ENCODE results near the gene FRS2. TPM values are rescaled to one million over a fixed set of nuclear protein-coding genes. Genes with fewer than 3 reads are reported as not detected.

Gene FRS2
- total and polyA plus RNA-seq, 2 of the 4 experiments (the other 2 are of a cell fraction): 12.4 to 58.3 TPM

DNA sequence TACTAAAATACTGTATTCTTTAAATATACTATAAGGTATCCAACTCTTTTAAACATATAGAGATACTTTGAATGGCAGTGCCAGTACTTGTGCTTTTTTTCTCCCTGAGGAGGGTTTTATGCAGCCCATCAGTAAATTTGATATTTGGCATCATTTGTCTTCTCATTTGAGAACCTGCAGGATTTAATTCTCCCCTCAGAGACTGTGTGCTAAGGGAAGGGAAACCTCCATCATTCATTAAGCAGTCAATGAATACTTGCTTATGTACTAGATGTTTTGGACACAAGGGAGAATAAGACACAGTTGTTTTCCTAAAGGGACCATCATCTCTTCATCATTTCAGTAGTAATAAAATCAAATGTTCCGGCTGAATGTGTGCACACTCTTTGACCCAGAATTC lies 40.8 kb downstream of the FRS2 start:
- POLR2A ChIA-PET (ENCODE audit: unreplicated experiment): no interaction called here
- intact Hi-C loops (cut with micrococcal nuclease): no loop called here
- Histone ChIP-seq H2BK120ac (ENCODE audit: low read depth, low read length) (peak overlapping the region; percentile 3; the same call in 1 of the 2 replicates), H3K27ac (ENCODE audit: insufficient read depth, low read length) (no peak overlapping the region), H3K9ac (ENCODE audit: low read depth, low read length) (no peak overlapping the region), H2AK5ac (ENCODE audit: low read depth, low read length) (no peak overlapping the region), H3K23ac (ENCODE audit: low read depth, low read length) (no peak overlapping the region), H3K79me1 (ENCODE audit: low read depth in 1 of 2, low read length in 2 of 2) (peaks cover 28 to 64% of the 10 kb centered on the region in 2 experiments; a peak in 3 of 4 replicates), H4K8ac (ENCODE audit: low read depth in 2 of 2, low read length in 2 of 2) (0 out of 4 replicates have a peak overlapping the region, but pooled peaks of 1 of the 2 experiments have one; percentile 9), H3K4me1 (ENCODE audit: control insufficient read depth, insufficient read depth, low read length) (peaks cover 16% of the 10 kb centered on the region), H2BK20ac (ENCODE audit: low read depth, low read length) (peak overlapping the region; percentile 53; the same call in 1 of the 2 replicates), H2BK5ac (ENCODE audit: low read depth, low read length, poor library complexity, severe bottlenecking) (peak overlapping the region; percentile 31), H2AFZ (replicated peaks; ENCODE audit: low read length, poor library complexity) (no peak overlapping the region), H2BK15ac (ENCODE audit: low read depth, low read length) (no peak overlapping the region), H3K18ac (ENCODE audit: low read depth, low read length) (no peak overlapping the region; the same call in 1 of the 2 replicates), H3K9me1 (ENCODE audit: insufficient read depth, low read length) (peaks cover 8% of the 10 kb centered on the region), H4K5ac (ENCODE audit: low read depth, low read length) (no peak overlapping the region; the same call in 1 of the 2 replicates), H3K9me3 (ENCODE audit: control insufficient read depth, insufficient read depth, low read length) (no peaks in the 10 kb centered on the region), H3K36me3 (ENCODE audit: control insufficient read depth, insufficient read depth, low read length) (no peaks in the 10 kb centered on the region), H2AK9ac (replicated peaks; ENCODE audit: low read depth, low read length, poor library complexity) (no peak overlapping the region), H3K4ac (ENCODE audit: low read depth, low read length) (no peak overlapping the region; the same call in 1 of the 2 replicates), H3K4me2 (ENCODE audit: low read depth, low read length) (no peak overlapping the region), H4K91ac (ENCODE audit: insufficient read depth, low read depth, low read length) (no peak overlapping the region), H3K27me3 (ENCODE audit: control insufficient read depth, insufficient read depth, low read length) (no peaks in the 10 kb centered on the region), H3K4me3 (ENCODE audit: insufficient read depth, low read depth, low read length) (no peak overlapping the region), H3K56ac (ENCODE audit: extremely low read depth, insufficient read depth, low read length) (no peak overlapping the region), H4K20me1 (ENCODE audit: insufficient read depth, low read length) (peaks cover 31% of the 10 kb centered on the region; the same call in 1 of the 2 replicates), H3K14ac (replicated peaks; ENCODE audit: low read depth, low read length) (no peak overlapping the region; the same call in 1 of the 2 replicates)
- TF ChIP-seq MAZ (IDR thresholded peaks at IDR 0.05; ENCODE audit: borderline replicate concordance, low read depth, low read length) (no peak), RFX5 (IDR thresholded peaks at IDR 0.05; ENCODE audit: low read depth, low read length) (no peak), SMC3 (IDR thresholded peaks at IDR 0.05; ENCODE audit: low read depth, low read length) (no peak), CHD1 (IDR thresholded peaks at IDR 0.05; ENCODE audit: low read depth, low read length) (no peak), CEBPB (IDR thresholded peaks at IDR 0.05; ENCODE audit: low read depth, low read length) (no peak), RCOR1 (IDR thresholded peaks at IDR 0.05; ENCODE audit: insufficient replicate concordance, low read length) (no peak), BHLHE40 (IDR thresholded peaks at IDR 0.05; ENCODE audit: low read depth, low read length) (no peak), MXI1 (IDR thresholded peaks at IDR 0.05; ENCODE audit: borderline replicate concordance, low read depth, low read length) (no peak), FOS (IDR thresholded peaks at IDR 0.05; ENCODE audit: low read depth, low read length) (no peak)
- TF ChIP-seq, protein P1, sequence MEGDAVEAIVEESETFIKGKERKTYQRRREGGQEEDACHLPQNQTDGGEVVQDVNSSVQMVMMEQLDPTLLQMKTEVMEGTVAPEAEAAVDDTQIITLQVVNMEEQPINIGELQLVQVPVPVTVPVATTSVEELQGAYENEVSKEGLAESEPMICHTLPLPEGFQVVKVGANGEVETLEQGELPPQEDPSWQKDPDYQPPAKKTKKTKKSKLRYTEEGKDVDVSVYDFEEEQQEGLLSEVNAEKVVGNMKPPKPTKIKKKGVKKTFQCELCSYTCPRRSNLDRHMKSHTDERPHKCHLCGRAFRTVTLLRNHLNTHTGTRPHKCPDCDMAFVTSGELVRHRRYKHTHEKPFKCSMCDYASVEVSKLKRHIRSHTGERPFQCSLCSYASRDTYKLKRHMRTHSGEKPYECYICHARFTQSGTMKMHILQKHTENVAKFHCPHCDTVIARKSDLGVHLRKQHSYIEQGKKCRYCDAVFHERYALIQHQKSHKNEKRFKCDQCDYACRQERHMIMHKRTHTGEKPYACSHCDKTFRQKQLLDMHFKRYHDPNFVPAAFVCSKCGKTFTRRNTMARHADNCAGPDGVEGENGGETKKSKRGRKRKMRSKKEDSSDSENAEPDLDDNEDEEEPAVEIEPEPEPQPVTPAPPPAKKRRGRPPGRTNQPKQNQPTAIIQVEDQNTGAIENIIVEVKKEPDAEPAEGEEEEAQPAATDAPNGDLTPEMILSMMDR (conservative IDR thresholded peaks at IDR 0.05; ENCODE audit: low read depth, low read length): no peak
- TF ChIP-seq, protein P2, sequence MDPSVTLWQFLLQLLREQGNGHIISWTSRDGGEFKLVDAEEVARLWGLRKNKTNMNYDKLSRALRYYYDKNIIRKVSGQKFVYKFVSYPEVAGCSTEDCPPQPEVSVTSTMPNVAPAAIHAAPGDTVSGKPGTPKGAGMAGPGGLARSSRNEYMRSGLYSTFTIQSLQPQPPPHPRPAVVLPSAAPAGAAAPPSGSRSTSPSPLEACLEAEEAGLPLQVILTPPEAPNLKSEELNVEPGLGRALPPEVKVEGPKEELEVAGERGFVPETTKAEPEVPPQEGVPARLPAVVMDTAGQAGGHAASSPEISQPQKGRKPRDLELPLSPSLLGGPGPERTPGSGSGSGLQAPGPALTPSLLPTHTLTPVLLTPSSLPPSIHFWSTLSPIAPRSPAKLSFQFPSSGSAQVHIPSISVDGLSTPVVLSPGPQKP (IDR thresholded peaks at IDR 0.05; ENCODE audit: borderline replicate concordance, low read depth, low read length): no peak
- WGBS, 2 experiments (ENCODE audit: extremely low coverage in 2 of 2, insufficient read length in 1 of 2): no CpG with 5 or more reads among the region's 1 CpG
- BruUV-seq (replicated peaks): no TSS peak
- dilution Hi-C loops (cut with HindIII; ENCODE audit: low sequenced_read_pairs, unreplicated experiment): no loop called here
- in situ Hi-C loops (cut with MboI; ENCODE audit: low sequenced_read_pairs): no loop called here
- CTCF ChIA-PET: no interaction called here
- DNase-seq (no peak), ATAC-seq (ENCODE audit: low read depth) (no peak)
